Esophagus muscularis mucosa (tissue), 4 donors: Measurements from ENCODE around the gene HEYL.

Experiments
- EP300 ChIP-seq: sonication (generic); formaldehyde crosslinking; IDR thresholded peaks from one replicate; pipeline ENCODE4 v1.6.1; 2017; ENCODE audit warnings: antibody characterized with exemption
- POLR2A ChIP-seq: fragments of 450-650 bp; IDR thresholded peaks from one replicate; pipeline ENCODE4 v1.6.1; 2017; ENCODE audit warnings: antibody characterized with exemption, moderate library complexity, mild to moderate bottlenecking, low read depth
- POLR2AphosphoS5 ChIP-seq, 2 donors: sonication (generic); formaldehyde crosslinking; IDR thresholded peaks; one replicate each; pipeline ENCODE4 v1.6.1; 2017; ENCODE audit warnings: antibody characterized with exemption in 2 of 2
- TF ChIP-seq, protein P1 (sequence below), 3 experiments: fragments of 200-600 bp in 2 of 3; fragments of 450-650 bp in 1 of 3; sonication (generic) in 2 of 3; IDR thresholded peaks; one replicate each; pipeline ENCODE4 v1.5.1; 2017 to 2019; ENCODE audit warnings: antibody characterized with exemption in 3 of 3, mild to moderate bottlenecking in 2 of 3, moderate library complexity in 1 of 3

DNA sequence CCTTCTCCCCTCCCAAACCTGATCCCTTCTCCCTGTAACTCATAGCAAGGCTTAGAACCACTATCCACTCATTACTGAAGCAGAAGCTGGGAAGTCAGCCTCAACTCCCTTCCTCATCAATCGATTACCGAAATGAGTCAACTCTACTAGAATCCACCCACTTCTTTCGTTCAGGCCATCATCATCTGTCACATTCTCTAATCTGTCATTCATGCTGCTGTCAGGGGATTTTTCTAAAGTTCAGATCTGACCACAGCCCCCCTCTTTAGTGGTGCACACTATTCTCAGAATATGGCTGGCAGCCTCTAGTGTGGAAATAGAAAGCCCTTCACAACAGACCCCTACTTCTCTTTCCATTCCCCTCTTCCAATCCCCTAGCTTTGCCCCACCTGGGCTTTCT, 27.3 kb upstream of the HEYL start:
- TF ChIP-seq, protein P1, sequence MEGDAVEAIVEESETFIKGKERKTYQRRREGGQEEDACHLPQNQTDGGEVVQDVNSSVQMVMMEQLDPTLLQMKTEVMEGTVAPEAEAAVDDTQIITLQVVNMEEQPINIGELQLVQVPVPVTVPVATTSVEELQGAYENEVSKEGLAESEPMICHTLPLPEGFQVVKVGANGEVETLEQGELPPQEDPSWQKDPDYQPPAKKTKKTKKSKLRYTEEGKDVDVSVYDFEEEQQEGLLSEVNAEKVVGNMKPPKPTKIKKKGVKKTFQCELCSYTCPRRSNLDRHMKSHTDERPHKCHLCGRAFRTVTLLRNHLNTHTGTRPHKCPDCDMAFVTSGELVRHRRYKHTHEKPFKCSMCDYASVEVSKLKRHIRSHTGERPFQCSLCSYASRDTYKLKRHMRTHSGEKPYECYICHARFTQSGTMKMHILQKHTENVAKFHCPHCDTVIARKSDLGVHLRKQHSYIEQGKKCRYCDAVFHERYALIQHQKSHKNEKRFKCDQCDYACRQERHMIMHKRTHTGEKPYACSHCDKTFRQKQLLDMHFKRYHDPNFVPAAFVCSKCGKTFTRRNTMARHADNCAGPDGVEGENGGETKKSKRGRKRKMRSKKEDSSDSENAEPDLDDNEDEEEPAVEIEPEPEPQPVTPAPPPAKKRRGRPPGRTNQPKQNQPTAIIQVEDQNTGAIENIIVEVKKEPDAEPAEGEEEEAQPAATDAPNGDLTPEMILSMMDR (IDR thresholded peaks at IDR 0.05): no peak
- TF ChIP-seq POLR2AphosphoS5 (IDR thresholded peaks at IDR 0.05): no peak
- TF ChIP-seq POLR2A: no peak
- no peak for TF ChIP-seq EP300
